DMS153 treated with DMSO at 0.1 percent for 48 hours (cell line): ENCODE measurements around the gene WFDC2.

Source experiments
- DNase-seq: peaks from one replicate; lab custom pipeline; 2025; ENCODE audit not compliant: unreplicated experiment; lab: John Stamatoyannopoulos, UW

Gene WFDC2

DNA sequence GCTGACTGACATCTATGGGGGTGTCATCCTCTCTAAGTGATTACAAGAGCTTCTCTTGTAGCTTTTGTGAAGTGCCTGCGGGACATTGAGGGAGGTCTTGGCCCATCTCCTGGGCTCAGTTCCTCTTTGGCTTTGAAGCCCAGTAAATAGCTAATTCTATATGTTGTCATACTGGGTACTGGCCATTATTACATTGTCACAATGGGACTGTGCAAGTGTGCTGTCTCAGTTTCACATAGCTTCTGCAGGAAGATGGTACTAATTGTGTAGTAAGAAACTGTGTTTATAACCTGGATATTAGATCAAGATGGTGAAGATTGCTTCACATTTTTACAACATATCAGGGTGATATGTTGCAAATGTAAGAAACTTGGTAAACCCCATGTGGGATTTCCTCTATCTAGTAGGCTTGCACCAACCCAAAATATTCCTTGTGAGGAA is 26.0 kb downstream of the WFDC2 start:
- DNase-seq, result no peak

DNA sequence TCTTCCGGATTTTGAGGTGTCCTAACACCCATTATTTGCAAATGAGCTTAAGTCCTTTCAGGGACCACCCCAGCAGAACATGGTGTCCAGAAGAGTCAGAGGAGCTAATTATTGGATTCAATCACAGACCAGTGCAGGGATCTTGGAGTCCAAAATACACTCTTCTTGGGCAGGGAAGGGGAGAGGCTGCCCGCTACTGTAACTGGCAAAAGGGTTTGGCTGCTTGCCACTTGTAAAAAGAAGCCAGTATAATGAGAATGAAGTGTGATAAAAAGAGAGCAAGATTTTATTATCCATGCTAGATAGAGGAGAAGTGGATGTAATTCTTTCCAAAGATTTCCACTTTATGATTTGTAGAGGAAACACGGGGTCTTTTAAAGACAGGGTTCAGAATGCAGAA is 26.6 kb downstream of the WFDC2 start:
- no peak for DNase-seq

DNA sequence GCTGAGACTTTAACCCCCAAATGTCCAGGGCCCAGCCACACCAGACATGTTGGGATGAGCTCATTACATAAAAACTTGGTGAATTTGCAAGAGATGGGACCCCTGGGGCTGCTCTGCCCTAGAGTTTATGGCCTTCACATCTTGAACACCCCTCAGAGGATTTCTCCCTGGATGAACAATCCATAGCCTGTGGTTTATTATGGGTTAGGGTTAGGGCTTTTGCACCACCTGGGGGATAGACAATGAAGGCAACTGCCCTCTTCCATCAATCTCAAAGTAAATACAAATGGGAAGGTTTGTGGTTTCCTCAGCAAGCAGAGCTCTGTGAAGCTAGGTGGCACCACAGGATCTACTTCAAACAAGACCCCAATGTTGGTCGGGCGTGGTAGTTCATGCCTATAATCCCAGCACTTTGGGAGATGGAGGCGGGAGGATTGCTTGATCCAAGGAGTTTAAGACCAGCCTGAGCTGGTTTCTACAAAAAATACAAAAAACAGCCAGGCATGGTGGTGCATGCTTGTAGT is 28.5 kb downstream of the WFDC2 start:
- DNase-seq, result no peak

DNA sequence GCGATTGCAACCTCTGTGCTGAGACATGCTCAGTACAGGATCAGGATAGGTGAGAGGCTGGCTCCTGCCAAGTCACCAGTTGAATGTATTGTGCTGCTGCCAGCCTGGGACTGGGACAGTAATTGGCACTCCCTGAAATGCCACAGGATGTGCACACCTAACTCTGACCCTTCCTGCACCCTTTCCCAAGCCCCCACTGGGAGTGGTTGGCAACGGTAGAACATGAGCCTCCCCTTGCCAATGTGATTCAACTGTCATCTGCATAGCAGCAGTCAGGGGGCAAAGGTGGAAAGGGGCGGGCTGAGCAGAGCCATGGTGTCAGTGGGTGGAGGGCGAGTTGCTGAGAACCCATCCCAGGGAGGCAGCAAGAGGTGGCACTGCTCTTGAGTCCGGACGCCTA is 30.5 kb downstream of the WFDC2 start:
- DNase-seq, result no peak

DNA sequence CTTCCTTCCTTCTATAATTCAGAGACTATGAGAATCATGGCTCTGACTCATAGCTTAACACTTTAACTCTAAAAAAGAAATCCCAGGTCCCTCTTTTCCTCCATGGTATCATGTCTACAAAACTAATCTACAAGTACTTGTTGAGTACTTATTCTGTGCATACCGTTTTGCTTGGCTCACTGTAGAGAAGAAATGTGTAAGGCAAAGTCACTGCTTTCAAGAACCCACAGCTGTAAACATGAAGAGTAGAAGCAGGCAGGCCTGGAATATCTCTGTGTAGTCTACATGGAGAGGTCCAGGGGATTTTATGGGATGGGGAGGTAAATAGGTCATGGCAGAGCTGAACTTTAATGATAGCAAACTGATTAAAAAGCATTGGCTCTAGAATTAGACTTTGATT is 32.0 kb downstream of the WFDC2 start:
- no peak for DNase-seq

DNA sequence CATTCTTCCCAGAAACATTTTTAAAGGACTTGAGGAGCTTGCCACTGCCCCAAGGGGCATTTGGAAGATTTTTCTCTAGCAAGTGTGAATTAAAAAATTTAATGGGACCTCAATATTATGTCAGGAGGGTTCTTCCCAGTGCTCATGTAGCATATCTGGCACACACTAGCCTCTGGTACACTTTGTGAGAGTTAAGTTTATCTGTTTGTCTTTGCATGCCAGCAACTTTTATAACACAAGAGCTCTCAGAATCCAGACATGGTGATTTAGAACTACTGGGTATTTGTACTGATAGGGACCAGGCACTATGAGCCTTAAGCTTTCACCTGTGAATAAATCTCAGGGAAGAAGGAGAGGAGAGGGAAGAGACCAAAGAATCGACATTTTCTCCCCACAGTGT is 33.0 kb downstream of the WFDC2 start:
- no peak for DNase-seq

DNA sequence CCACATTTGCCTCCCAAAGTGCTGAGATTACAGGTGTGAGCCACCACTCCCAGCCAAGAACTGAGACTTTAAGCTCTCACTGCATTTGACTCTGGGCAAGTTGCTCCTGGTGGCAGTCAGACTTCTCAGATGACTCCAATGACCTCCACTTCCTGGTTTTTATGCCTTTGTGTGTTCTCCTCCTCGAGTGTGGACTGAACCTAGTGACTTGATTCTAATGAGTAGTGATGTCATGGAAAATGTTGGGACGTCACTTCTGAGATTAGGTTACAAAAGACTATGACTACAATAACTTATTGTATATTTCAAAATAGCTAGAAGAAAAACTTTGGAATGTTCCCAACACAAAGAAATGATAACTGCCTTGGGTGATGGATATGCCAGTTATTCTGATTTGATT is 33.9 kb downstream of the WFDC2 start:
- no peak for DNase-seq

DNA sequence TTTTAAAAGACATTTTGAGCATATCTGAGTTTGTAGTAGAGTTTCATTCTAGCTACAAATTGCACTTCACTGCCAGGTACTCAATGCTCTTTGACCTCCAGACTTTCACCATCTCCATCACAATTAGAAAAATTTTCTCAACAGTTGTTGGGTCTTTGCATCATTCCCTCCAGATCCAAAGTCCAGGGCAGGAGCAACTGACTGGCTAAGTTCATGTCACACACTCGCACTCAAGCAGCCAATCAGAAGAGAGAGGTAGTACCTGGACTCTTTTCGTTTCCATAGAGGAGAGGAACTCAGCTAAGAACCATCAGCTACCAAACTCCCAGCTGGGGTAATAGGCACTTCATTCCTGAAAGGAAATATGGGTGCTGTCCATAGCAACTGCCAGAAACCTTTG is 36.8 kb downstream of the WFDC2 start:
- DNase-seq, result no peak

DNA sequence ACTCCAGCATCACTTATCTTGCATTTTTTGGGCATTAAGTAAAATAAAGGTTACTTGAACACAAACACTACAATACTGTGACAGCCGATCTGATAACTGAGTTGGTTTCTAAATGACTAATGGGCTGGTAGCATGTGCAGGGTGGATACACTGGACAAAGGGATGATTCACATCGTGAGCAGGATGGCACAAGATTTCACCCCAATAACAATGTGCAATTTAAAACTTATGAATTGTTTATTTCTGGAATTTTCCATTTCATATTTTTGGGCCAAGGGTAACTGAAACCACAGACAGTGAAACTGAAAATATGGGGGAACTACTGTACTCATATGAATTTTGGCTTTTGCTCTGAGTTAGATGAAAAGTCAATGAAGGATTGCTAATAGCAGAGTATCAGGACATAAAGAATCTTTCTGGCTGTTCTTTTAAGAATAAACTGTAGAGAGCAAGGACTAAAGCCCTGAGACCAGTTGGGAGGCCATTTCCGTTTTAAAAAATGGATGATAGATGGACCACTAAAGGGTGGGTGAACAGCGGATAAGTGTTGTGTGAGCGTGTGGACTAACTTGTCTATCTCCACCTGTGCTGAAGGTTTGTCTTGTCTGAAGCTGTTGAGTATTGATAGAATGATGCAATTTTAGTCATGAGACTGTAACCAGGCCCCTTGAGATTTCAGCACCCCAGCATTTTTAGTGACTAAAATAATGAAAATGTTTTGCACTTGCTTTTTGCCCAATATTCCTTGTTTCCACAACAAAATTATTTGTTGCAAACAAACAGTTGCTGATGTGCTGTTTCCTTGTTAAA is 37.7 kb downstream of the WFDC2 start:
- DNase-seq, result no peak

DNA sequence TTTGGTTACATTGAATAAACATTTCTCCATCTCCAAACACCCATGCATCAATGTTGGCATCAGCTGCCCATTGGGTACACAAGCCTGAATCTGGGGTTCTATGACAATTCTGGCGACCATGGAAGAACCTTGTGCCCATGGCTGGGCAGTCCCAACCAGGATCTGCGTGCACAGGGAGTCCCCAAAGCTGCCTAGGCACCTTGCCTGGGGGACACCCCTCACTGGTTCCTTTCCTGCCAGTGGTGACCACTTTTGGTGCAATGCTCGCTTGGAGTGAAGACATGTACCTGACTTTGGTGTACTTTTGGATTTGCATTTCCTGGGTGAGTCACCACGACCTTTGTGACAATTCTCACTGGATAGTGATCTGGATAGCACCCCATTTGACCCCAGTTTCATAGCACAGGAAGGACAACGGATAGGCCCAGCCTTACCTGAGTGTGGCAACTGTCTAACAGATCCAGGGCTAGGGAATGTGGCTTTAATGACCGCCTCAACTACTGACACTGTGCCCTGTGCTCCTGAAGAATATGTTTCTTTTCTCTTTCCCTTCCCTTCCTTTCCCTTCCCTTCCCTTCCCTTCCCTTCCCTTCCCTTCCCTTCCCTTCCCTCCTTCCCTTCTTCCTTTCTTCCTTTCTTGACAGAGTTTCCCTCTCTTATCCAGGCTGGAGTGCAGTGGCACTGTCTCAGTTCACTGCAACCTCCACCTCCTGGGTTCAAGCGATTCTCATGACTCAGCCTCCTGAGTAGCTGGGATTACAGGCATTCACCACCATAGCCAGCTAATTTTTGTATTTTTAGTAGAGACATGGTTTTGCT is 38.7 kb downstream of the WFDC2 start:
- no peak for DNase-seq

DNA sequence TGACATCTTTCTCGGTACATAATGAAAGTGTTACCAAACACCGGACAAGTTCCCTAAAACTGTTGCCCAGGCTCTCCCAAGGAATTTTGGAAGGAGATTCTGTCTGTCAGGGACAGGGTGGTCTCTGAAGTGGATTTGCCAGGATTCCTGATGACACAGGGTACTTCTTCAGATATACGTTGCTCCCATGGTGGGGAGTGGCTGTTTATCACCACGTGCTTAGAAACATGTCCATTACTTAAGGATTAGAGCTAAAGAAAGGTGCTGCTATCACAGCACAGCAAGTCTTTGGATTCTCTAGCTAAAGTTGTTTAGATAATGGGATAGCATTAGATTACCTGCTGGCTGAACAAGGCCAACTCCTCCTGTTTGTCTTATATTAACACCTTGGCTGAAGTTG is 39.5 kb downstream of the WFDC2 start:
- no peak for DNase-seq

DNA sequence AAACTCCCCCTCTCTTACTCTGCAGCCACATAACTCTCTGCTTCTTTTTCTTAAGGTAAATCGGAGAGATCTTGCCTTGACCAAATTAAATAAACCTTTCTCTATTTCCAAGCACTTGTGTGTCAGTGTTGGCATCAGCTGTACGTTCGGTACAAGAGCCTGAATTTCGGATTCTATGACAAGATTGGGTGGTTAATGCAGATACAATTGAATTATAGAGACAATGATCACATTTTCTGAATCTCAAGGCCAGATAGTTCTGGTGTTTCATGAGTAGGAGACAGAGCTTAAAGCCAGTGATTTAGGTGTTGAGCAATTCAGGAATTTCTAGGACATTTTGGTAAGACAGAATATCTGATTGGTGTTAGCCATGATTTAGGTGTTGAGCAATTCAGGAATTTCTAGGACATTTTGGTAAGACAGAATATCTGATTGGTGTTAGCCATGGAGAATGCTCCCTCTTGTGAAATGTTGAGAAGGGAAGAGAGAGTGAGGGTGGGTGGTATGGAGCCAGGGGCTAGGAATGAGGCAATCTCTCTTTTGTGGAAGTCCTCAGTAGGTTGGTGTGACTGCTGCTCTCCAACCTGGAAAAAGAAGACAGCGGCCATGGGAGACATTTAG is 40.8 kb downstream of the WFDC2 start:
- DNase-seq, result no peak

DNA sequence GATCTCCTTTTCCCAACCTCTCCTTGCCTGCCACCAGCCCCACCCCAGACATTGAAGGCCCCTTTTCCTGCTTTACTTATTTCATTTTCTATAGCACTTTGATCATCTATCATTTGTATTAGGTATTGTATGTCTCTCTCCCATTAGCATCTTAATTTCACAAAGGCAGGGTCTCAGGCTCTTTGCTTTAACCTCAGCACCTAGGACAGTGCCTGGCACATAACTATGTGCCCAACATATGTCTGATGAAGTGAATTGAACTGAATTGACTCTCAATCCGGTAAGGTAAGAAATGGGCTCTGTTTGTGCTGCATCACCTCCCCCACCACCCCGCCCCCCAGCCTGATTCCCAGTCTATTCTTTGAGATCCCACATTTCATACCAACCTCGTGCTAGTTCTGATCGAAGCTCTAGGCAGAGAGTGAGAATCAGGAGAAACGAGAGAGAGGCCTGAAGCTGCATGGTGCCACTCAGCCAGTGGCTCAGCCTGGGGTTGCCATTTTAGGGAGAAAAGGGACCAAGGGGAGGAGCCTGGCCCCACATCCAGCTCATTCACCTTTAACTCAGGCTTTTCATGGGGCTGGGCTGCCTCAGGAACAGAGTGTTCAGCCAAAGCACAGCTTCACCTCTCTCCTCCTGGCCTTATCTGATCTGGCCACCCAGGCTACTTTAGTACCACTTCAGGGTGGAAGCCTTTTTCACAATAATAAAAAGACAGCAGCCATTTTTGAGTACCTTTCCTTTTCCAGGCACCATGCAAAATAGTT is 45.8 kb downstream of the WFDC2 start, which contains the start of gene SPINT3:
Gene SPINT3 (minus strand): TSS at position 476 of the 767 bp plus-strand sequence. CDS start 14 bp downstream, at position 462.
- DNase-seq, result no peak

DNA sequence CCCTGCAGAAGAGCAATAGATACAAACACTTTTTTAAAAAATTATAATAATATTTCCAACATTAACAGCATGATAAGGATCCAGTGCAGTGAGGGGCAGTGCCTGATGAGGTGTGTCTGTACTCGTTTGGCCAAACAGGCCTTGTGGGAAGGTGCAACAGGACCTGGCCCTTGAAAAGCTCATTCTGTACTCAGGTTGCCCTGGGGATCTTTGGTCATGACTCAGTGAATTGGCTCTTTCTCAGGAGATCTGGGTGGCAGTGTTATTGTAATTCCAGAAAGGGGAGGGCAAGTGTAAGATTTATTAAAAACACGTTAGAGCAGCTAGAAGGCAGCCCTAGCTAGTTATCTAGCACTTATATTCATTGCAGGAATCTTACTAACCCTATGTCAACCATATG is 48.7 kb downstream of the WFDC2 start:
- no peak for DNase-seq

DNA sequence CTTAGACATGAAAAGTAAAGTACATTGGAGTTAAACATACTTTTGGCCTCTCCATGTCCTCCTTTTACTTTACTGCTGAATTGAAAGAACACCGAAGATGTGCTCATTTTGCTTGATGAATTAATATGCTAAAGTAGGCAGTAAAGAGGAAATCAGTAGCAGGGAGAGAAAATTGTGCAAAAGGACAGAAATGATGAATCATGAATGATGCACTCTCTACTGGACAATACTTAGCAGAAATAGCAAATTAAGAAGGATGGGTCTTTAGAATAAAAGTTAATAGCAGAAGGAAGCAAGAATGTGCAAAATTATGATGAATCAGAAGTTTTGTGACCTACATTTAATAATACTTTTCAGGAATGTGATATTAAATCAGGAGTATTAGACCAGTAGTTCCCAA is 54.3 kb downstream of the WFDC2 start:
- DNase-seq, result no peak

DNA sequence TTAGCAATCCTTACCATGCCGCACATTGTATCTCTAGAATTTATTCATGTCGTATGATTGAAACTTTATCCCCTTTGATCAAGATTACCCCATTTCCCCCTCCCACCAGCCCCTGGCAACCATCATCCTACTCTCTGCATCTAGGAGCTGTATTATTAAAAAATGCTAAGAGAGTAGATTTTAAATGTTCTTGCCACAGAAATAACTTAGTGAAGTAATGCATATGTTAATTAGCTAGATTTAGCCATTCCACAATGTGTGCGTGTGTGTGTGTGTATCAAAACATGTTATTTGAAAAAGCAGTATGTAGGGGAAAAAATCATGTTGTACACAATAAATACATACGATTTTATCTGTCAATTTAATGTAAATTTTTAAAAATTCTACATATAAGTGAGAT is 57.7 kb downstream of the WFDC2 start:
- no peak for DNase-seq
